Neural cell (in vitro differentiated cells): Measurements from ENCODE around the gene LDLRAD4. TPM values are rescaled to one million over a fixed set of nuclear protein-coding genes. Genes with fewer than 3 reads are reported as not detected.

Experiments used
- H2AFZ ChIP-seq: fragments of 200-600, 300-800 bp; sonication (generic), shearing (Covaris generic); 2 replicates; pipeline ENCODE4 v1.6.0; 2014; ENCODE audit warnings: low read depth, mild to moderate bottlenecking, antibody characterized with exemption, low read length, moderate library complexity
- H3F3A ChIP-seq: fragments of 200-600 bp; shearing (Covaris generic); 2 replicates; pipeline ENCODE4 v1.6.1; 2016; ENCODE audit warnings: mild to moderate bottlenecking, moderate library complexity, mixed read lengths, antibody characterized with exemption, low read length; ENCODE audit not compliant: insufficient read depth, poor library complexity, severe bottlenecking
- H3K27ac ChIP-seq: fragments of 200-600, 300-800 bp; sonication (generic), shearing (Covaris generic); 2 replicates; pipeline ENCODE4 v1.5.1; 2014; ENCODE audit warnings: mild to moderate bottlenecking, low read length, moderate library complexity
- H3K27me3 ChIP-seq: fragments of 300-800, 200-600 bp; sonication (generic), shearing (Covaris generic); 2 replicates; pipeline ENCODE4 v1.6.0; 2014; ENCODE audit warnings: mild to moderate bottlenecking, low read depth, low read length, moderate library complexity; ENCODE audit not compliant: insufficient read depth
- H3K36me3 ChIP-seq: fragments of 300-800, 200-600 bp; sonication (generic), shearing (Covaris generic); 2 replicates; pipeline ENCODE4 v1.5.1; 2014; ENCODE audit warnings: mild to moderate bottlenecking, antibody characterized with exemption, low read length, moderate library complexity; ENCODE audit not compliant: insufficient read depth
- H3K4me2 ChIP-seq: fragments of 300-800, 200-600 bp; sonication (generic), shearing (Covaris generic); 2 replicates; pipeline ENCODE4 v1.6.0; 2014; ENCODE audit warnings: mild to moderate bottlenecking, low read length
- H3K4me3 ChIP-seq: fragments of 300-800, 200-600 bp; sonication (generic), shearing (Covaris generic); 2 replicates; pipeline ENCODE4 v1.5.1; 2014; ENCODE audit warnings: mild to moderate bottlenecking, low read length, moderate library complexity
- H3K79me2 ChIP-seq: fragments of 200-600 bp; shearing (Covaris generic); replicated peaks from 2 replicates; pipeline ENCODE4 v1.6.0; 2014; ENCODE audit warnings: mild to moderate bottlenecking, low read length, moderate library complexity; ENCODE audit not compliant: insufficient read depth
- H3K9ac ChIP-seq: fragments of 300-800, 200-600 bp; sonication (generic), shearing (Covaris generic); 2 replicates; pipeline ENCODE4 v1.6.1; 2016; ENCODE audit warnings: mild to moderate bottlenecking, low read length, mixed read lengths
- H3K9me2 ChIP-seq: fragments of 200-600 bp; shearing (Covaris generic); 2 replicates; pipeline ENCODE4 v1.6.1; 2016; ENCODE audit warnings: mild to moderate bottlenecking, low read length, mixed read lengths; ENCODE audit not compliant: insufficient read depth
- H3K9me3 ChIP-seq: fragments of 200-600, 300-800 bp; sonication (generic), shearing (Covaris generic); 2 replicates; pipeline ENCODE4 v1.6.1; 2016; ENCODE audit warnings: mild to moderate bottlenecking, mixed run types, low read length, moderate library complexity, mixed read lengths
- H4K20me1 ChIP-seq: fragments of 200-600 bp; shearing (Covaris generic); 2 replicates; pipeline ENCODE4 v1.6.1; 2016; ENCODE audit warnings: mild to moderate bottlenecking, mixed run types; ENCODE audit not compliant: insufficient read depth
- EP300 ChIP-seq: fragments of 450-650 bp; conservative IDR thresholded peaks from 2 replicates; pipeline ENCODE4 v1.6.1; 2014; ENCODE audit warnings: antibody characterized with exemption, mild to moderate bottlenecking, moderate library complexity; ENCODE audit not compliant: poor library complexity, severe bottlenecking
- EZH2 ChIP-seq: fragments of 200-600, 300-800 bp; shearing (Covaris generic), sonication (generic); IDR thresholded peaks from 2 replicates; pipeline ENCODE4 v1.6.1; 2014; ENCODE audit warnings: antibody characterized with exemption, low read length, borderline replicate concordance, mild to moderate bottlenecking; ENCODE audit not compliant: insufficient read depth, poor library complexity, severe bottlenecking
- MXI1 ChIP-seq: fragments of 450-650 bp; conservative IDR thresholded peaks from 2 replicates; pipeline ENCODE4 v1.6.1; 2014; ENCODE audit warnings: antibody characterized with exemption, mild to moderate bottlenecking; ENCODE audit not compliant: poor library complexity, severe bottlenecking
- POLR2AphosphoS5 ChIP-seq: IDR thresholded peaks from 2 replicates; pipeline ENCODE4 v1.6.1; 2012
- RAD21 ChIP-seq: fragments of 450-650 bp; conservative IDR thresholded peaks from 2 replicates; pipeline ENCODE4 v1.6.1; 2014; ENCODE audit warnings: antibody characterized with exemption, mild to moderate bottlenecking, moderate library complexity
- REST ChIP-seq: IDR thresholded peaks from 2 replicates; pipeline ENCODE4 v1.6.1; 2012; ENCODE audit warnings: borderline replicate concordance
- SMC3 ChIP-seq: fragments of 450-650 bp; conservative IDR thresholded peaks from 2 replicates; pipeline ENCODE4 v1.6.1; 2014; ENCODE audit warnings: antibody characterized with exemption, mild to moderate bottlenecking, moderate library complexity; ENCODE audit not compliant: poor library complexity
- TAF1 ChIP-seq: IDR thresholded peaks from 2 replicates; pipeline ENCODE4 v1.6.1; 2012; ENCODE audit warnings: low read depth
- polyA plus RNA-seq: library from polyadenylated mRNA; depleted of rRNA; stranded (reverse); fragments of >200 nt; gene quantifications from 2 replicates; pipeline ENCODE4 v1.2.3, GENCODE V29; 2014
- TF ChIP-seq, protein P1 (sequence below): fragments of 450-650 bp; IDR thresholded peaks from 2 replicates; pipeline ENCODE4 v1.5.1; 2014; ENCODE audit warnings: antibody characterized with exemption, mild to moderate bottlenecking, moderate library complexity; ENCODE audit not compliant: poor library complexity, severe bottlenecking

The LDLRAD4 gene
- polyA plus RNA-seq, 1 donor from 2014 or later = 3.7 TPM

GRCh38 chr18:13562494-13563029, 344.0 kb downstream of the LDLRAD4 start (continued):
- TF ChIP-seq EP300 (no peak), SMC3 (no peak), TAF1 (no peak)

- TF ChIP-seq, protein P1, sequence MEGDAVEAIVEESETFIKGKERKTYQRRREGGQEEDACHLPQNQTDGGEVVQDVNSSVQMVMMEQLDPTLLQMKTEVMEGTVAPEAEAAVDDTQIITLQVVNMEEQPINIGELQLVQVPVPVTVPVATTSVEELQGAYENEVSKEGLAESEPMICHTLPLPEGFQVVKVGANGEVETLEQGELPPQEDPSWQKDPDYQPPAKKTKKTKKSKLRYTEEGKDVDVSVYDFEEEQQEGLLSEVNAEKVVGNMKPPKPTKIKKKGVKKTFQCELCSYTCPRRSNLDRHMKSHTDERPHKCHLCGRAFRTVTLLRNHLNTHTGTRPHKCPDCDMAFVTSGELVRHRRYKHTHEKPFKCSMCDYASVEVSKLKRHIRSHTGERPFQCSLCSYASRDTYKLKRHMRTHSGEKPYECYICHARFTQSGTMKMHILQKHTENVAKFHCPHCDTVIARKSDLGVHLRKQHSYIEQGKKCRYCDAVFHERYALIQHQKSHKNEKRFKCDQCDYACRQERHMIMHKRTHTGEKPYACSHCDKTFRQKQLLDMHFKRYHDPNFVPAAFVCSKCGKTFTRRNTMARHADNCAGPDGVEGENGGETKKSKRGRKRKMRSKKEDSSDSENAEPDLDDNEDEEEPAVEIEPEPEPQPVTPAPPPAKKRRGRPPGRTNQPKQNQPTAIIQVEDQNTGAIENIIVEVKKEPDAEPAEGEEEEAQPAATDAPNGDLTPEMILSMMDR = no peak
- no peak for TF ChIP-seq TAF1
- no peak for TF ChIP-seq MXI1
- no peak for TF ChIP-seq RAD21
- TF ChIP-seq POLR2AphosphoS5 = no peak
- no peak for TF ChIP-seq SMC3
- no peak for TF ChIP-seq EZH2
- no peak for TF ChIP-seq REST
- no peak for TF ChIP-seq EP300
- H4K20me1 ChIP-seq = no peaks in the 10 kb centered on the region
- H2AFZ ChIP-seq = no peak overlapping the region
- no peaks in the 10 kb centered on the region for H3K27me3 ChIP-seq
- H3K9me2 ChIP-seq = no peaks in the 10 kb centered on the region
- H3F3A ChIP-seq = no peaks in the 10 kb centered on the region
- no peaks in the 10 kb centered on the region for H3K9me3 ChIP-seq
- no peaks in the 10 kb centered on the region for H3K36me3 ChIP-seq
- H3K4me3 ChIP-seq = no peak overlapping the region
- no peak overlapping the region for H3K9ac ChIP-seq
- no peak overlapping the region for H3K27ac ChIP-seq
- H3K79me2 ChIP-seq = no peaks in the 10 kb centered on the region
- no peak overlapping the region for H3K4me2 ChIP-seq
These were observed 344.8 kb downstream of the LDLRAD4 start for GRCh38 chr18:13563390-13563805.

- Histone ChIP-seq H3K9me3 (no peaks in the 10 kb centered on the region), H3K36me3 (no peaks in the 10 kb centered on the region), H4K20me1 (no peaks in the 10 kb centered on the region), H3K9ac (no peak overlapping the region), H3K4me2 (no peak overlapping the region), H3K9me2 (no peaks in the 10 kb centered on the region), H3K27me3 (no peaks in the 10 kb centered on the region), H2AFZ (no peak overlapping the region), H3K27ac (no peak overlapping the region), H3K4me3 (no peak overlapping the region), H3K79me2 (no peaks in the 10 kb centered on the region), H3F3A (no peaks in the 10 kb centered on the region)
- TF ChIP-seq EZH2 (no peak), REST (no peak), MXI1 (no peak), SMC3 (no peak), POLR2AphosphoS5 (no peak), EP300 (no peak), TAF1 (no peak), RAD21 (no peak)
- TF ChIP-seq, protein P1 = no peak
These were observed 346.0 kb downstream of the LDLRAD4 start for GRCh38 chr18:13564579-13564978.
